Liver (tissue), 9 donors: ENCODE data around the gene CDH18. TPM values are rescaled to one million over a fixed set of nuclear protein-coding genes. Genes with fewer than 3 reads are reported as not detected.

Experiments
- DNase-seq: peaks from one replicate; pipeline ENCODE4 v3.0.0-alpha.2; 2017; ENCODE audit warnings: low spot score
- H3K27ac ChIP-seq, 2 donors: one replicate each; pipeline ENCODE4 v1.7.0; 2013; ENCODE audit warnings: inconsistent platforms in 2 of 2, low read length in 2 of 2, control low read depth in 1 of 2, low read depth in 1 of 2, mild to moderate bottlenecking in 1 of 2
- H3K27me3 ChIP-seq, 4 donors: one replicate each; pipeline versions ENCODE4 v1.6.1 to v1.7.0; 2013; ENCODE audit warnings: low read length in 3 of 4, inconsistent platforms in 1 of 4, mild to moderate bottlenecking in 1 of 4, moderate library complexity in 1 of 4; ENCODE audit not compliant: control insufficient read depth in 4 of 4, insufficient read depth in 4 of 4
- H3K36me3 ChIP-seq, 4 donors: one replicate each; pipeline versions ENCODE4 v1.6.1 to v1.7.0; 2013; ENCODE audit warnings: low read length in 3 of 4, mild to moderate bottlenecking in 3 of 4, low read depth in 1 of 4, moderate library complexity in 1 of 4; ENCODE audit not compliant: control insufficient read depth in 4 of 4, insufficient read depth in 3 of 4
- H3K4me1 ChIP-seq, 4 donors: one replicate each; pipeline versions ENCODE4 v1.6.1 to v1.7.0; 2013; ENCODE audit warnings: low read length in 3 of 4, mild to moderate bottlenecking in 3 of 4, moderate library complexity in 1 of 4; ENCODE audit not compliant: control insufficient read depth in 4 of 4, insufficient read depth in 4 of 4
- H3K4me3 ChIP-seq, 3 donors: one replicate each; pipeline versions ENCODE4 v1.6.1 to v1.7.0; 2013; ENCODE audit warnings: low read length in 3 of 3, control low read depth in 1 of 3, low read depth in 1 of 3, mild to moderate bottlenecking in 1 of 3
- H3K9ac ChIP-seq, 2 donors: one replicate each; pipeline ENCODE4 v1.7.0; 2013; ENCODE audit warnings: low read length in 2 of 2, mild to moderate bottlenecking in 2 of 2, moderate library complexity in 2 of 2, control low read depth in 1 of 2, low read depth in 1 of 2
- H3K9me3 ChIP-seq, 4 donors: one replicate each; pipeline versions ENCODE4 v1.6.1 to v1.7.0; 2013; ENCODE audit warnings: low read length in 3 of 4; ENCODE audit not compliant: control insufficient read depth in 4 of 4
- EGR1 ChIP-seq, 2 donors: IDR thresholded peaks; 2 replicates each; pipeline ENCODE4 v1.6.1; 2016 to 2018; ENCODE audit warnings: antibody characterized with exemption in 2 of 2, low read depth in 2 of 2
- FOXA1 ChIP-seq: IDR thresholded peaks from 2 replicates; pipeline ENCODE4 v1.6.1; 2016; ENCODE audit warnings: antibody characterized with exemption
- FOXA2 ChIP-seq: IDR thresholded peaks from 2 replicates; pipeline ENCODE4 v1.6.1; 2016; ENCODE audit warnings: antibody characterized with exemption
- GABPA ChIP-seq, 2 donors: IDR thresholded peaks in 1 of 2; conservative IDR thresholded peaks in 1 of 2; 2 replicates each; pipeline ENCODE4 v1.6.1; 2016; ENCODE audit warnings: antibody characterized with exemption in 2 of 2, mild to moderate bottlenecking in 1 of 2, moderate library complexity in 1 of 2
- HNF4A ChIP-seq, 2 donors: conservative IDR thresholded peaks; 2 replicates each; pipeline ENCODE4 v1.6.1; 2016; ENCODE audit warnings: antibody characterized with exemption in 2 of 2, mild to moderate bottlenecking in 2 of 2
- HNF4G ChIP-seq: IDR thresholded peaks from 2 replicates; pipeline ENCODE4 v1.6.1; 2016; ENCODE audit warnings: antibody characterized with exemption
- JUND ChIP-seq, 2 donors: IDR thresholded peaks; 2 replicates each; pipeline ENCODE4 v1.6.1; 2016; ENCODE audit warnings: antibody characterized with exemption in 2 of 2
- NR2F2 ChIP-seq: IDR thresholded peaks from 2 replicates; pipeline ENCODE4 v1.6.1; 2016; ENCODE audit warnings: antibody characterized with exemption
- RAD21 ChIP-seq, 2 donors: IDR thresholded peaks; 2 replicates each; pipeline ENCODE4 v1.6.1; 2016; ENCODE audit warnings: antibody characterized with exemption in 2 of 2, mild to moderate bottlenecking in 2 of 2
- RXRA ChIP-seq, 2 donors: IDR thresholded peaks; 2 replicates each; pipeline ENCODE4 v1.6.1; 2017 to 2018; ENCODE audit warnings: antibody characterized with exemption in 2 of 2, mild to moderate bottlenecking in 1 of 2
- SP1 ChIP-seq: IDR thresholded peaks from 2 replicates; pipeline ENCODE4 v1.6.1; 2018; ENCODE audit warnings: antibody characterized with exemption, mild to moderate bottlenecking
- TAF1 ChIP-seq: conservative IDR thresholded peaks from 2 replicates; pipeline ENCODE4 v1.6.1; 2016; ENCODE audit warnings: antibody characterized with exemption, mild to moderate bottlenecking
- YY1 ChIP-seq: IDR thresholded peaks from 2 replicates; pipeline ENCODE4 v1.6.1; 2016; ENCODE audit warnings: antibody characterized with exemption, mild to moderate bottlenecking
- WGBS: extraction: QIAGEN DNeasy Blood & Tissue Kit; methylation state at CpG from one replicate; pipeline ENCODE4 v1.1.7; 2013; 5-methylcytosine and 5-hydroxymethylcytosine counted together
- polyA plus RNA-seq, 2 donors: library from polyadenylated mRNA; stranded (reverse) in 1 of 2; unstranded in 1 of 2; fragments of 200-250 nt in 1 of 2; fragments of >200 nt in 1 of 2; fragmentation: Nextera tagmentation in 1 of 2; extraction: Ambion mirVana in 1 of 2; gene quantifications; one replicate each; pipeline versions ENCODE4 v1.2.1 to v1.2.3, GENCODE V29; 2013 to 2015
- total RNA-seq, 2 donors: library from RNA; depleted of rRNA; stranded (reverse); fragments of >200 nt; gene quantifications; one replicate each; pipeline ENCODE4 v1.2.3, GENCODE V29; 2014
- TF ChIP-seq, protein P1 (sequence below): IDR thresholded peaks from 2 replicates; pipeline ENCODE4 v1.6.1; 2016; ENCODE audit warnings: antibody characterized with exemption
- TF ChIP-seq, protein P2 (sequence below): fragments of 150-350 bp; IDR thresholded peaks from 2 replicates; pipeline ENCODE4 v1.5.1; 2017; ENCODE audit warnings: improper control_type of control experiment, low read depth, low read length; ENCODE audit not compliant: missing input control
- TF ChIP-seq, protein P3 (sequence below): IDR thresholded peaks from 2 replicates; pipeline ENCODE4 v1.6.1; 2016; ENCODE audit warnings: antibody characterized with exemption
- TF ChIP-seq, protein P4 (sequence below): IDR thresholded peaks from 2 replicates; pipeline ENCODE4 v1.6.1; 2016; ENCODE audit warnings: antibody characterized with exemption, mild to moderate bottlenecking
- TF ChIP-seq, protein P5 (sequence below): IDR thresholded peaks from 2 replicates; pipeline ENCODE4 v1.6.1; 2016; ENCODE audit warnings: antibody characterized with exemption
- donor health status: healthy.
- donor health status: healthy.
- donor health status: healthy.
- donor health status: healthy.
- donor health status: healthy.

The CDH18 gene
- total and polyA plus RNA-seq, 4 donors, result 0.19 TPM; not detected in 3

DNA sequence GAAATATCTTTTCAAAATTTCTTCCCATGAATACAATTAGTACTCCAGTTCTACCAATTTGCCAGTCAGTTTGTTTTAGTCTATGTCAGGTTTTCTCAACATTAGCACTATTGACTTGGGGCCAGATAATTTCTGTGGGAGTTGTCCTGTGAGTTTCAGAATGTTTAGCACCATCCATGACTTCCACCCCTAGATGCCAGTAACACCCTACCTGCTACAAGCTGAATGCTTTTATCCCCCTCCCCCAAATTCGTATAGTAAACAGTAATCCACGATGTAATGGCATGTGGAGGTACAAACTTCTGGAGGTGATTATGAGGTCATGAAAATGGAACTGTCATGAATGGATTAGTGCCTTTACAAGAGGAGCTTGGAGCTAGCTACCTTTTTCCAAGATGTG, 420.0 kb downstream of the CDH18 start:
- no peak overlapping the region for H3K4me3 ChIP-seq
- H3K36me3 ChIP-seq, result no peaks in the 10 kb centered on the region
- no peak for DNase-seq
- no peaks in the 10 kb centered on the region for H3K27me3 ChIP-seq
- no peak overlapping the region for H3K27ac ChIP-seq
- WGBS, result 41% methylated on average over 2 of the region's 2 CpGs
- H3K9ac ChIP-seq, result no peak overlapping the region
- TF ChIP-seq RXRA (IDR thresholded peaks at IDR 0.05) (no peak), HNF4G (no peak), EGR1 (IDR thresholded peaks at IDR 0.05; ENCODE audit: low read depth in 2 of 2) (no peak), FOXA2 (no peak), RAD21 (IDR thresholded peaks at IDR 0.05) (no peak), SP1 (no peak), FOXA1 (no peak), YY1 (no peak), HNF4A (conservative IDR thresholded peaks at IDR 0.05) (no peak), GABPA (IDR thresholded peaks at IDR 0.05 in 1 of 2, conservative IDR thresholded peaks at IDR 0.05 in 1 of 2) (no peak), JUND (IDR thresholded peaks at IDR 0.05) (no peak), TAF1 (no peak), NR2F2 (no peak)
- TF ChIP-seq, protein P1, sequence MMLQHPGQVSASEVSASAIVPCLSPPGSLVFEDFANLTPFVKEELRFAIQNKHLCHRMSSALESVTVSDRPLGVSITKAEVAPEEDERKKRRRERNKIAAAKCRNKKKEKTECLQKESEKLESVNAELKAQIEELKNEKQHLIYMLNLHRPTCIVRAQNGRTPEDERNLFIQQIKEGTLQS, result no peak
- TF ChIP-seq, protein P2, sequence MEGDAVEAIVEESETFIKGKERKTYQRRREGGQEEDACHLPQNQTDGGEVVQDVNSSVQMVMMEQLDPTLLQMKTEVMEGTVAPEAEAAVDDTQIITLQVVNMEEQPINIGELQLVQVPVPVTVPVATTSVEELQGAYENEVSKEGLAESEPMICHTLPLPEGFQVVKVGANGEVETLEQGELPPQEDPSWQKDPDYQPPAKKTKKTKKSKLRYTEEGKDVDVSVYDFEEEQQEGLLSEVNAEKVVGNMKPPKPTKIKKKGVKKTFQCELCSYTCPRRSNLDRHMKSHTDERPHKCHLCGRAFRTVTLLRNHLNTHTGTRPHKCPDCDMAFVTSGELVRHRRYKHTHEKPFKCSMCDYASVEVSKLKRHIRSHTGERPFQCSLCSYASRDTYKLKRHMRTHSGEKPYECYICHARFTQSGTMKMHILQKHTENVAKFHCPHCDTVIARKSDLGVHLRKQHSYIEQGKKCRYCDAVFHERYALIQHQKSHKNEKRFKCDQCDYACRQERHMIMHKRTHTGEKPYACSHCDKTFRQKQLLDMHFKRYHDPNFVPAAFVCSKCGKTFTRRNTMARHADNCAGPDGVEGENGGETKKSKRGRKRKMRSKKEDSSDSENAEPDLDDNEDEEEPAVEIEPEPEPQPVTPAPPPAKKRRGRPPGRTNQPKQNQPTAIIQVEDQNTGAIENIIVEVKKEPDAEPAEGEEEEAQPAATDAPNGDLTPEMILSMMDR, result no peak
- TF ChIP-seq, protein P3, sequence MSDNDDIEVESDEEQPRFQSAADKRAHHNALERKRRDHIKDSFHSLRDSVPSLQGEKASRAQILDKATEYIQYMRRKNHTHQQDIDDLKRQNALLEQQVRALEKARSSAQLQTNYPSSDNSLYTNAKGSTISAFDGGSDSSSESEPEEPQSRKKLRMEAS, result no peak
- TF ChIP-seq, protein P4, sequence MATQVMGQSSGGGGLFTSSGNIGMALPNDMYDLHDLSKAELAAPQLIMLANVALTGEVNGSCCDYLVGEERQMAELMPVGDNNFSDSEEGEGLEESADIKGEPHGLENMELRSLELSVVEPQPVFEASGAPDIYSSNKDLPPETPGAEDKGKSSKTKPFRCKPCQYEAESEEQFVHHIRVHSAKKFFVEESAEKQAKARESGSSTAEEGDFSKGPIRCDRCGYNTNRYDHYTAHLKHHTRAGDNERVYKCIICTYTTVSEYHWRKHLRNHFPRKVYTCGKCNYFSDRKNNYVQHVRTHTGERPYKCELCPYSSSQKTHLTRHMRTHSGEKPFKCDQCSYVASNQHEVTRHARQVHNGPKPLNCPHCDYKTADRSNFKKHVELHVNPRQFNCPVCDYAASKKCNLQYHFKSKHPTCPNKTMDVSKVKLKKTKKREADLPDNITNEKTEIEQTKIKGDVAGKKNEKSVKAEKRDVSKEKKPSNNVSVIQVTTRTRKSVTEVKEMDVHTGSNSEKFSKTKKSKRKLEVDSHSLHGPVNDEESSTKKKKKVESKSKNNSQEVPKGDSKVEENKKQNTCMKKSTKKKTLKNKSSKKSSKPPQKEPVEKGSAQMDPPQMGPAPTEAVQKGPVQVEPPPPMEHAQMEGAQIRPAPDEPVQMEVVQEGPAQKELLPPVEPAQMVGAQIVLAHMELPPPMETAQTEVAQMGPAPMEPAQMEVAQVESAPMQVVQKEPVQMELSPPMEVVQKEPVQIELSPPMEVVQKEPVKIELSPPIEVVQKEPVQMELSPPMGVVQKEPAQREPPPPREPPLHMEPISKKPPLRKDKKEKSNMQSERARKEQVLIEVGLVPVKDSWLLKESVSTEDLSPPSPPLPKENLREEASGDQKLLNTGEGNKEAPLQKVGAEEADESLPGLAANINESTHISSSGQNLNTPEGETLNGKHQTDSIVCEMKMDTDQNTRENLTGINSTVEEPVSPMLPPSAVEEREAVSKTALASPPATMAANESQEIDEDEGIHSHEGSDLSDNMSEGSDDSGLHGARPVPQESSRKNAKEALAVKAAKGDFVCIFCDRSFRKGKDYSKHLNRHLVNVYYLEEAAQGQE, result no peak
- TF ChIP-seq, protein P5, sequence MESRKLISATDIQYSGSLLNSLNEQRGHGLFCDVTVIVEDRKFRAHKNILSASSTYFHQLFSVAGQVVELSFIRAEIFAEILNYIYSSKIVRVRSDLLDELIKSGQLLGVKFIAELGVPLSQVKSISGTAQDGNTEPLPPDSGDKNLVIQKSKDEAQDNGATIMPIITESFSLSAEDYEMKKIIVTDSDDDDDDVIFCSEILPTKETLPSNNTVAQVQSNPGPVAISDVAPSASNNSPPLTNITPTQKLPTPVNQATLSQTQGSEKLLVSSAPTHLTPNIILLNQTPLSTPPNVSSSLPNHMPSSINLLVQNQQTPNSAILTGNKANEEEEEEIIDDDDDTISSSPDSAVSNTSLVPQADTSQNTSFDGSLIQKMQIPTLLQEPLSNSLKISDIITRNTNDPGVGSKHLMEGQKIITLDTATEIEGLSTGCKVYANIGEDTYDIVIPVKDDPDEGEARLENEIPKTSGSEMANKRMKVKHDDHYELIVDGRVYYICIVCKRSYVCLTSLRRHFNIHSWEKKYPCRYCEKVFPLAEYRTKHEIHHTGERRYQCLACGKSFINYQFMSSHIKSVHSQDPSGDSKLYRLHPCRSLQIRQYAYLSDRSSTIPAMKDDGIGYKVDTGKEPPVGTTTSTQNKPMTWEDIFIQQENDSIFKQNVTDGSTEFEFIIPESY, result no peak
- no peaks in the 10 kb centered on the region for H3K4me1 ChIP-seq
- peaks cover 0 to 5% (median 0%) of the 10 kb centered on the region in 4 donors for H3K9me3 ChIP-seq
